GM23338 (cell line): Measurements from ENCODE around the gene CLGN. TPM values are rescaled to one million over a fixed set of nuclear protein-coding genes. Genes with fewer than 3 reads are reported as not detected.

Experiments
- ATAC-seq: fragments of 200-7000 bp; cut with Tn5 transposase; 3 replicates; pipeline ENCODE4 v1.9.1; 2020
- DNase-seq: peaks from one replicate; pipeline ENCODE4 v3.0.0-alpha.2; 2015; ENCODE audit warnings: low spot score
- H2AFZ ChIP-seq: fragments of 200-600 bp; sonication (generic); 2 replicates; pipeline ENCODE4 v1.8.0; 2016; ENCODE audit warnings: antibody characterized with exemption, mild to moderate bottlenecking, moderate library complexity
- H3F3A ChIP-seq: fragments of 200-600 bp; sonication (generic); replicated peaks from 2 replicates; pipeline ENCODE4 v1.8.0; 2017; ENCODE audit warnings: antibody characterized with exemption, mixed run types, low read depth
- H3K27ac ChIP-seq: fragments of 200-600 bp; sonication (generic); 2 replicates; pipeline ENCODE4 v1.6.1; 2016; ENCODE audit warnings: low read depth
- H3K27me3 ChIP-seq: fragments of 200-600 bp; sonication (generic); 2 replicates; pipeline ENCODE4 v1.8.0; 2016; ENCODE audit warnings: mild to moderate bottlenecking, mixed run types, moderate library complexity; ENCODE audit not compliant: insufficient read depth
- H3K36me3 ChIP-seq: fragments of 200-600 bp; sonication (generic); 2 replicates; pipeline ENCODE4 v1.8.0; 2016; ENCODE audit warnings: mild to moderate bottlenecking; ENCODE audit not compliant: insufficient read depth
- H3K4me1 ChIP-seq: fragments of 200-600 bp; sonication (generic); 2 replicates; pipeline ENCODE4 v1.8.0; 2016; ENCODE audit warnings: mild to moderate bottlenecking, moderate library complexity; ENCODE audit not compliant: insufficient read depth
- H3K4me2 ChIP-seq: fragments of 200-600 bp; sonication (generic); 2 replicates; pipeline ENCODE4 v1.7.1; 2017; ENCODE audit warnings: mixed run types
- H3K4me3 ChIP-seq: fragments of 200-600 bp; sonication (generic); 2 replicates; pipeline ENCODE4 v1.6.1; 2016; ENCODE audit warnings: mixed run types
- H3K79me2 ChIP-seq: fragments of 200-600 bp; sonication (generic); replicated peaks from 2 replicates; pipeline ENCODE4 v1.8.0; 2017; ENCODE audit warnings: mild to moderate bottlenecking; ENCODE audit not compliant: insufficient read depth
- H3K9me2 ChIP-seq: fragments of 200-600 bp; sonication (generic); 2 replicates; pipeline ENCODE4 v1.8.0; 2017; ENCODE audit not compliant: insufficient read depth
- H4K20me1 ChIP-seq: fragments of 200-600 bp; sonication (generic); replicated peaks from 2 replicates; pipeline ENCODE4 v1.8.0; 2017; ENCODE audit warnings: mild to moderate bottlenecking; ENCODE audit not compliant: insufficient read depth
- H3K27ac Mint-ChIP-seq: 2 replicates; pipeline ENCODE4 v1.8.0; 2020; ENCODE audit warnings: inconsistent platforms, mild to moderate bottlenecking, moderate library complexity, mixed read lengths
- H3K27me3 Mint-ChIP-seq: 3 replicates; pipeline ENCODE4 v1.8.0; 2022; ENCODE audit warnings: low read depth, mild to moderate bottlenecking, moderate library complexity, mixed read lengths, inconsistent platforms; ENCODE audit not compliant: insufficient read depth, poor library complexity
- H3K36me3 Mint-ChIP-seq: 3 replicates; pipeline ENCODE4 v1.8.0; 2021; ENCODE audit warnings: low read depth, mild to moderate bottlenecking, inconsistent platforms, moderate library complexity, mixed read lengths
- H3K4me1 Mint-ChIP-seq: 3 replicates; pipeline ENCODE4 v1.8.0; 2020; ENCODE audit warnings: mild to moderate bottlenecking, inconsistent platforms, mixed read lengths
- H3K4me3 Mint-ChIP-seq: 3 replicates; pipeline ENCODE4 v1.8.0; 2021; ENCODE audit warnings: moderate library complexity, mild to moderate bottlenecking, inconsistent platforms, mixed read lengths
- H3K9me3 Mint-ChIP-seq: 3 replicates; pipeline ENCODE4 v1.8.0; 2020; ENCODE audit warnings: moderate library complexity, mild to moderate bottlenecking, inconsistent platforms, mixed read lengths
- CREB1 ChIP-seq: fragments of 250-450 bp; sonication (Bioruptor Pico); IDR thresholded peaks from 2 replicates; pipeline ENCODE4 v1.5.0; 2020; ENCODE audit warnings: low read depth, mild to moderate bottlenecking, moderate library complexity
- EZH2 ChIP-seq: fragments of 200-600 bp; sonication (generic); IDR thresholded peaks from one replicate; pipeline ENCODE4 v1.8.0; 2017; ENCODE audit warnings: antibody characterized with exemption, mild to moderate bottlenecking, low read depth; ENCODE audit not compliant: unreplicated experiment
- JUNB ChIP-seq: IDR thresholded peaks from one replicate; pipeline ENCODE4 v1.6.1; 2016; ENCODE audit warnings: antibody characterized with exemption; ENCODE audit not compliant: unreplicated experiment
- POLR2AphosphoS5 ChIP-seq: IDR thresholded peaks from 2 replicates; pipeline ENCODE4 v1.6.1; 2016; ENCODE audit warnings: antibody characterized with exemption, low read depth
- STAT1 ChIP-seq: IDR thresholded peaks from one replicate; pipeline ENCODE4 v1.6.1; 2016; ENCODE audit warnings: antibody characterized with exemption; ENCODE audit not compliant: unreplicated experiment
- ZNF114 ChIP-seq: fragments of 250-450 bp; sonication (Bioruptor Pico); IDR thresholded peaks from 2 replicates; pipeline ENCODE4 v1.5.0; 2020; ENCODE audit warnings: mild to moderate bottlenecking, moderate library complexity
- polyA plus RNA-seq: library from polyadenylated mRNA; unstranded; fragments of >200 nt; fragmentation: Nextera tagmentation; extraction: Ambion mirVana; gene quantifications from 2 replicates; pipeline ENCODE4 v1.2.1, GENCODE V29; 2016
- total RNA-seq: library from RNA; depleted of rRNA; stranded (reverse); fragments of >200 nt; shearing (Covaris generic); gene quantifications from 2 replicates; pipeline ENCODE4 v1.2.3, GENCODE V29; 2014
- TF ChIP-seq, protein P1 (sequence below): IDR thresholded peaks from one replicate; pipeline ENCODE4 v1.6.1; 2018; ENCODE audit warnings: antibody characterized with exemption; ENCODE audit not compliant: unreplicated experiment
- TF ChIP-seq, protein P2 (sequence below), 2 experiments: fragments of 200-600 bp in 1 of 2; sonication (generic) in 1 of 2; conservative IDR thresholded peaks; 2 replicates each; pipeline versions ENCODE4 v1.5.1 to v1.6.1; 2016 to 2017; ENCODE audit warnings: antibody characterized with exemption in 2 of 2, low read depth in 2 of 2, mild to moderate bottlenecking in 2 of 2, moderate library complexity in 1 of 2
- TF ChIP-seq, protein P3 (sequence below): IDR thresholded peaks from 2 replicates; pipeline ENCODE4 v1.6.1; 2016; ENCODE audit warnings: antibody characterized with exemption
- TF ChIP-seq, protein P4 (sequence below): fragments of 250-450 bp; sonication (Bioruptor Pico); IDR thresholded peaks from 2 replicates; pipeline ENCODE4 v1.5.0; 2020; ENCODE audit warnings: mild to moderate bottlenecking, moderate library complexity

The CLGN gene
- total and polyA plus RNA-seq, 2 experiments from 2014 or later: 4.0 to 5.2 TPM

DNA sequence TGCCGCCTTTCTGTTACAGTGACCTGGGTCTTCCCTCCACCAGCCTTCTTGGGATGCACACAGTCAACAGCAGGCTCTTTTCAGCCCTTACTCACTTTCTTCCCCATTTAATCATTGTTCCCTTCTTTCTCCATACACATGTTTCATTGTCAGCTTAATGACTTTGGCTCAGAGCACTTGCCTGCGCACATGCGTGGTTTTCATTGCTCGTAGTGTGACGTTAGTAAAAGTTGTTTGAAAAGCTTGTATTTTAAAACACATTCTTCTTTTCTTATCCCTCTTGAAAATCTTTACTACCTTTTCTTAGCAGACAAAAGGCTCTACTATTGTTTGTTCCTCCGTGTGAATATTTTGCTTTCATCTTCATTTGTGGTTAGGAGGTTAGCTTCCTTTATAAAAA lies 73.7 kb downstream of the CLGN start:
- Histone ChIP-seq H3K4me3 (no peak overlapping the region), H3F3A (no peaks in the 10 kb centered on the region), H3K27ac (no peak overlapping the region), H3K36me3 (no peaks in the 10 kb centered on the region), H3K4me2 (no peak overlapping the region), H3K27me3 (no peaks in the 10 kb centered on the region), H3K9me2 (no peaks in the 10 kb centered on the region), H3K4me1 (peaks cover 11% of the 10 kb centered on the region), H2AFZ (peak overlapping the region; percentile 38; the same call in 1 of the 2 replicates), H3K79me2 (no peaks in the 10 kb centered on the region), H4K20me1 (no peaks in the 10 kb centered on the region)
- Mint-ChIP-seq H3K27me3 (peaks cover 2% of the 10 kb centered on the region), H3K9me3 (no peaks in the 10 kb centered on the region), H3K4me1 (peaks cover 16% of the 10 kb centered on the region), H3K27ac (no peak overlapping the region), H3K36me3 (no peaks in the 10 kb centered on the region), H3K4me3 (no peak overlapping the region)
- no peak for ATAC-seq
- no peak for DNase-seq
- TF ChIP-seq, protein P1, sequence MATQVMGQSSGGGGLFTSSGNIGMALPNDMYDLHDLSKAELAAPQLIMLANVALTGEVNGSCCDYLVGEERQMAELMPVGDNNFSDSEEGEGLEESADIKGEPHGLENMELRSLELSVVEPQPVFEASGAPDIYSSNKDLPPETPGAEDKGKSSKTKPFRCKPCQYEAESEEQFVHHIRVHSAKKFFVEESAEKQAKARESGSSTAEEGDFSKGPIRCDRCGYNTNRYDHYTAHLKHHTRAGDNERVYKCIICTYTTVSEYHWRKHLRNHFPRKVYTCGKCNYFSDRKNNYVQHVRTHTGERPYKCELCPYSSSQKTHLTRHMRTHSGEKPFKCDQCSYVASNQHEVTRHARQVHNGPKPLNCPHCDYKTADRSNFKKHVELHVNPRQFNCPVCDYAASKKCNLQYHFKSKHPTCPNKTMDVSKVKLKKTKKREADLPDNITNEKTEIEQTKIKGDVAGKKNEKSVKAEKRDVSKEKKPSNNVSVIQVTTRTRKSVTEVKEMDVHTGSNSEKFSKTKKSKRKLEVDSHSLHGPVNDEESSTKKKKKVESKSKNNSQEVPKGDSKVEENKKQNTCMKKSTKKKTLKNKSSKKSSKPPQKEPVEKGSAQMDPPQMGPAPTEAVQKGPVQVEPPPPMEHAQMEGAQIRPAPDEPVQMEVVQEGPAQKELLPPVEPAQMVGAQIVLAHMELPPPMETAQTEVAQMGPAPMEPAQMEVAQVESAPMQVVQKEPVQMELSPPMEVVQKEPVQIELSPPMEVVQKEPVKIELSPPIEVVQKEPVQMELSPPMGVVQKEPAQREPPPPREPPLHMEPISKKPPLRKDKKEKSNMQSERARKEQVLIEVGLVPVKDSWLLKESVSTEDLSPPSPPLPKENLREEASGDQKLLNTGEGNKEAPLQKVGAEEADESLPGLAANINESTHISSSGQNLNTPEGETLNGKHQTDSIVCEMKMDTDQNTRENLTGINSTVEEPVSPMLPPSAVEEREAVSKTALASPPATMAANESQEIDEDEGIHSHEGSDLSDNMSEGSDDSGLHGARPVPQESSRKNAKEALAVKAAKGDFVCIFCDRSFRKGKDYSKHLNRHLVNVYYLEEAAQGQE: no peak
- TF ChIP-seq CREB1 (CRISPR knock-in tag) (no peak), EZH2 (no peak), ZNF114 (CRISPR knock-in tag) (no peak), JUNB (no peak), POLR2AphosphoS5 (no peak), STAT1 (no peak)
- TF ChIP-seq, protein P2, sequence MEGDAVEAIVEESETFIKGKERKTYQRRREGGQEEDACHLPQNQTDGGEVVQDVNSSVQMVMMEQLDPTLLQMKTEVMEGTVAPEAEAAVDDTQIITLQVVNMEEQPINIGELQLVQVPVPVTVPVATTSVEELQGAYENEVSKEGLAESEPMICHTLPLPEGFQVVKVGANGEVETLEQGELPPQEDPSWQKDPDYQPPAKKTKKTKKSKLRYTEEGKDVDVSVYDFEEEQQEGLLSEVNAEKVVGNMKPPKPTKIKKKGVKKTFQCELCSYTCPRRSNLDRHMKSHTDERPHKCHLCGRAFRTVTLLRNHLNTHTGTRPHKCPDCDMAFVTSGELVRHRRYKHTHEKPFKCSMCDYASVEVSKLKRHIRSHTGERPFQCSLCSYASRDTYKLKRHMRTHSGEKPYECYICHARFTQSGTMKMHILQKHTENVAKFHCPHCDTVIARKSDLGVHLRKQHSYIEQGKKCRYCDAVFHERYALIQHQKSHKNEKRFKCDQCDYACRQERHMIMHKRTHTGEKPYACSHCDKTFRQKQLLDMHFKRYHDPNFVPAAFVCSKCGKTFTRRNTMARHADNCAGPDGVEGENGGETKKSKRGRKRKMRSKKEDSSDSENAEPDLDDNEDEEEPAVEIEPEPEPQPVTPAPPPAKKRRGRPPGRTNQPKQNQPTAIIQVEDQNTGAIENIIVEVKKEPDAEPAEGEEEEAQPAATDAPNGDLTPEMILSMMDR (conservative IDR thresholded peaks at IDR 0.05; ENCODE audit: low read depth in 2 of 2): no peak
- TF ChIP-seq, protein P3, sequence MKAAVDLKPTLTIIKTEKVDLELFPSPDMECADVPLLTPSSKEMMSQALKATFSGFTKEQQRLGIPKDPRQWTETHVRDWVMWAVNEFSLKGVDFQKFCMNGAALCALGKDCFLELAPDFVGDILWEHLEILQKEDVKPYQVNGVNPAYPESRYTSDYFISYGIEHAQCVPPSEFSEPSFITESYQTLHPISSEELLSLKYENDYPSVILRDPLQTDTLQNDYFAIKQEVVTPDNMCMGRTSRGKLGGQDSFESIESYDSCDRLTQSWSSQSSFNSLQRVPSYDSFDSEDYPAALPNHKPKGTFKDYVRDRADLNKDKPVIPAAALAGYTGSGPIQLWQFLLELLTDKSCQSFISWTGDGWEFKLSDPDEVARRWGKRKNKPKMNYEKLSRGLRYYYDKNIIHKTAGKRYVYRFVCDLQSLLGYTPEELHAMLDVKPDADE: no peak
- TF ChIP-seq, protein P4, sequence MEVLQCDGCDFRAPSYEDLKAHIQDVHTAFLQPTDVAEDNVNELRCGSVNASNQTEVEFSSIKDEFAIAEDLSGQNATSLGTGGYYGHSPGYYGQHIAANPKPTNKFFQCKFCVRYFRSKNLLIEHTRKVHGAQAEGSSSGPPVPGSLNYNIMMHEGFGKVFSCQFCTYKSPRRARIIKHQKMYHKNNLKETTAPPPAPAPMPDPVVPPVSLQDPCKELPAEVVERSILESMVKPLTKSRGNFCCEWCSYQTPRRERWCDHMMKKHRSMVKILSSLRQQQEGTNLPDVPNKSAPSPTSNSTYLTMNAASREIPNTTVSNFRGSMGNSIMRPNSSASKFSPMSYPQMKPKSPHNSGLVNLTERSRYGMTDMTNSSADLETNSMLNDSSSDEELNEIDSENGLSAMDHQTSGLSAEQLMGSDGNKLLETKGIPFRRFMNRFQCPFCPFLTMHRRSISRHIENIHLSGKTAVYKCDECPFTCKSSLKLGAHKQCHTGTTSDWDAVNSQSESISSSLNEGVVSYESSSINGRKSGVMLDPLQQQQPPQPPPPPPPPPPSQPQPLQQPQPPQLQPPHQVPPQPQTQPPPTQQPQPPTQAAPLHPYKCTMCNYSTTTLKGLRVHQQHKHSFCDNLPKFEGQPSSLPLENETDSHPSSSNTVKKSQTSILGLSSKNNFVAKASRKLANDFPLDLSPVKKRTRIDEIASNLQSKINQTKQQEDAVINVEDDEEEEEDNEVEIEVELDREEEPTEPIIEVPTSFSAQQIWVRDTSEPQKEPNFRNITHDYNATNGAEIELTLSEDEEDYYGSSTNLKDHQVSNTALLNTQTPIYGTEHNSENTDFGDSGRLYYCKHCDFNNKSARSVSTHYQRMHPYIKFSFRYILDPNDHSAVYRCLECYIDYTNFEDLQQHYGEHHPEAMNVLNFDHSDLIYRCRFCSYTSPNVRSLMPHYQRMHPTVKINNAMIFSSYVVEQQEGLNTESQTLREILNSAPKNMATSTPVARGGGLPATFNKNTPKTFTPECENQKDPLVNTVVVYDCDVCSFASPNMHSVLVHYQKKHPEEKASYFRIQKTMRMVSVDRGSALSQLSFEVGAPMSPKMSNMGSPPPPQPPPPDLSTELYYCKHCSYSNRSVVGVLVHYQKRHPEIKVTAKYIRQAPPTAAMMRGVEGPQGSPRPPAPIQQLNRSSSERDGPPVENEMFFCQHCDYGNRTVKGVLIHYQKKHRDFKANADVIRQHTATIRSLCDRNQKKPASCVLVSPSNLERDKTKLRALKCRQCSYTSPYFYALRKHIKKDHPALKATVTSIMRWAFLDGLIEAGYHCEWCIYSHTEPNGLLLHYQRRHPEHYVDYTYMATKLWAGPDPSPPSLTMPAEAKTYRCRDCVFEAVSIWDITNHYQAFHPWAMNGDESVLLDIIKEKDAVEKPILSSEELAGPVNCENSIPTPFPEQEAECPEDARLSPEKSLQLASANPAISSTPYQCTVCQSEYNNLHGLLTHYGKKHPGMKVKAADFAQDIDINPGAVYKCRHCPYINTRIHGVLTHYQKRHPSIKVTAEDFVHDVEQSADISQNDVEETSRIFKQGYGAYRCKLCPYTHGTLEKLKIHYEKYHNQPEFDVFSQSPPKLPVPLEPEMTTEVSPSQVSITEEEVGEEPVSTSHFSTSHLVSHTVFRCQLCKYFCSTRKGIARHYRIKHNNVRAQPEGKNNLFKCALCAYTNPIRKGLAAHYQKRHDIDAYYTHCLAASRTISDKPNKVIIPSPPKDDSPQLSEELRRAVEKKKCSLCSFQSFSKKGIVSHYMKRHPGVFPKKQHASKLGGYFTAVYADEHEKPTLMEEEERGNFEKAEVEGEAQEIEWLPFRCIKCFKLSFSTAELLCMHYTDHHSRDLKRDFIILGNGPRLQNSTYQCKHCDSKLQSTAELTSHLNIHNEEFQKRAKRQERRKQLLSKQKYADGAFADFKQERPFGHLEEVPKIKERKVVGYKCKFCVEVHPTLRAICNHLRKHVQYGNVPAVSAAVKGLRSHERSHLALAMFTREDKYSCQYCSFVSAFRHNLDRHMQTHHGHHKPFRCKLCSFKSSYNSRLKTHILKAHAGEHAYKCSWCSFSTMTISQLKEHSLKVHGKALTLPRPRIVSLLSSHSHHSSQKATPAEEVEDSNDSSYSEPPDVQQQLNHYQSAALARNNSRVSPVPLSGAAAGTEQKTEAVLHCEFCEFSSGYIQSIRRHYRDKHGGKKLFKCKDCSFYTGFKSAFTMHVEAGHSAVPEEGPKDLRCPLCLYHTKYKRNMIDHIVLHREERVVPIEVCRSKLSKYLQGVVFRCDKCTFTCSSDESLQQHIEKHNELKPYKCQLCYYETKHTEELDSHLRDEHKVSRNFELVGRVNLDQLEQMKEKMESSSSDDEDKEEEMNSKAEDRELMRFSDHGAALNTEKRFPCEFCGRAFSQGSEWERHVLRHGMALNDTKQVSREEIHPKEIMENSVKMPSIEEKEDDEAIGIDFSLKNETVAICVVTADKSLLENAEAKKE (CRISPR knock-in tag): no peak
